ENCODE results near the gene RETREG3. TPM values are rescaled to one million over a fixed set of nuclear protein-coding genes. Genes with fewer than 3 reads are reported as not detected.

RETREG3 gene
- total and polyA plus RNA-seq, 9 of the 15 experiments (the other 6 are each of a cell fraction or from before 2014, with no cell fraction given) = 4.1 to 39.0 (median 16.9) TPM

GRCh38 chr17:42531455-42532354 is 77.5 kb downstream of the RETREG3 start:
- CTCF ChIA-PET (ENCODE audit: low intra/inter-chr PET ratio) = interaction anchor here (0.8 kb wide), 1 partner anchor 15 kb away, joined by 3 read pairs; no protein-coding TSS in a partner anchor
- Histone ChIP-seq H3K27ac (ENCODE audit: extremely low read depth, low read depth, low read length) (peak overlapping the region; percentile 83; the same call in 2 of the 3 replicates), H3K9me1 (ENCODE audit: control insufficient read depth, insufficient read depth, low read length) (no peaks in the 10 kb centered on the region), H3K4me2 (ENCODE audit: insufficient read depth, low read length) (peak overlapping the region; percentile 81), H4K20me1 (replicated peaks; ENCODE audit: control insufficient read depth, insufficient read depth, low read length) (no peaks in the 10 kb centered on the region), H3K9ac (ENCODE audit: insufficient read depth in 1 of 2, low read depth in 2 of 2, low read length in 2 of 2) (peak overlapping the region; percentile 68 to 90), H3K79me2 (ENCODE audit: control insufficient read depth, insufficient read depth, low read length) (peaks cover 10% of the 10 kb centered on the region), H3K9me3 (replicated peaks; ENCODE audit: control insufficient read depth, insufficient read depth, low read depth, low read length) (no peaks in the 10 kb centered on the region), H3K27me3 (ENCODE audit: control insufficient read depth in 2 of 2, insufficient read depth in 2 of 2, low read length in 2 of 2) (no peaks in the 10 kb centered on the region), H3K4me1 (replicated peaks in 1 of 2; ENCODE audit: control insufficient read depth in 2 of 2, insufficient read depth in 2 of 2, low read length in 2 of 2) (peaks cover 39 to 74% of the 10 kb centered on the region in 2 experiments), H3K36me3 (ENCODE audit: control insufficient read depth, insufficient read depth, low read length) (no peaks in the 10 kb centered on the region), H2AFZ (ENCODE audit: low read depth, low read length) (peak overlapping the region; percentile 92), H3K4me3 (peak overlapping the region; percentile 48)
- in situ Hi-C loops (cut with MboI) (no loop called here), intact Hi-C loops (cut with micrococcal nuclease) (no loop called here)
- POLR2A ChIA-PET = interaction anchor here (0.8 to 2.2 kb wide), 3 partner anchors 12 to 46 kb away, joined by 3 to 9 read pairs (median 3); partner anchors contain the start of gene PSMC3IP
- DNase-seq (ENCODE audit: extremely low read depth in 1 of 4, low spot score in 3 of 4) (peak; percentile 56 to 88 (median 62)), ATAC-seq (peak; percentile 62), FAIRE-seq (peak; percentile 83)
- 5% methylated on average over 47 of the region's 60 CpGs for WGBS (ENCODE audit: insufficient coverage, low coverage, missing lambda C conversion rate)
- BruUV-seq (replicated peaks) = no TSS peak
- TF ChIP-seq FOXP1 (CRISPR knock-in tag; IDR thresholded peaks at IDR 0.05) (no peak), IRF2 (CRISPR knock-in tag; IDR thresholded peaks at IDR 0.05) (no peak), ZNF121 (CRISPR knock-in tag; conservative IDR thresholded peaks at IDR 0.05) (no peak), RCOR1 (IDR thresholded peaks at IDR 0.05; ENCODE audit: borderline replicate concordance in 1 of 2, low read depth in 2 of 2, low read length in 2 of 2) (peak in 1 of 2 experiments; percentile 53; a peak in 1 of 4 replicates), ZNF324 (CRISPR knock-in tag; IDR thresholded peaks at IDR 0.05) (no peak), NCOA1 (IDR thresholded peaks at IDR 0.05; ENCODE audit: low read depth) (0 out of 2 replicates have a peak, but pooled peaks have one; percentile 23), ZBTB7A (IDR thresholded peaks at IDR 0.05; ENCODE audit: borderline replicate concordance, control insufficient read depth, low read depth, low read length) (peak; percentile 38; the same call in 1 of the 2 replicates), TAF9B (IDR thresholded peaks at IDR 0.05; ENCODE audit: partially characterized antibody) (no peak), DPF2 (IDR thresholded peaks at IDR 0.05) (peak; percentile 79), TEAD4 (IDR thresholded peaks at IDR 0.05; ENCODE audit: low read length) (peak; percentile 80), TEAD4 (CRISPR knock-in tag; IDR thresholded peaks at IDR 0.05; ENCODE audit: borderline replicate concordance) (no peak), NRF1 (conservative IDR thresholded peaks at IDR 0.05 in 1 of 2, IDR thresholded peaks at IDR 0.05 in 1 of 2) (peak in 1 of 2 experiments; percentile 23; a peak in 2 of 4 replicates), KAT2B (IDR thresholded peaks at IDR 0.05; ENCODE audit: low read depth, low read length) (no peak), ID3 (CRISPR knock-in tag; IDR thresholded peaks at IDR 0.05) (no peak), ID3 (tag; IDR thresholded peaks at IDR 0.05) (0 out of 2 replicates have a peak, but pooled peaks have one; percentile 37), TEAD1 (CRISPR knock-in tag; IDR thresholded peaks at IDR 0.05) (0 out of 4 replicates have a peak, but pooled peaks of 1 of the 2 experiments have one; percentile 43), CBX1 (IDR thresholded peaks at IDR 0.05; ENCODE audit: low read depth) (peak; percentile 42; the same call in 1 of the 2 replicates), SMARCE1 (IDR thresholded peaks at IDR 0.05) (peak; percentile 61; the same call in 1 of the 2 replicates), HBP1 (CRISPR knock-in tag; IDR thresholded peaks at IDR 0.05) (no peak)
